Upper lobe of left lung (tissue), 6 donors: ENCODE data around the gene SIN3A. TPM values are rescaled to one million over a fixed set of nuclear protein-coding genes. Genes with fewer than 3 reads are reported as not detected.

Source experiments
- ATAC-seq, 2 donors: fragments of 200-7000 bp; cut with Tn5 transposase; one replicate each; pipeline ENCODE4 v1.9.1; 2022; ENCODE audit warnings: mild to moderate bottlenecking in 2 of 2, moderate library complexity in 2 of 2; ENCODE audit not compliant: low FRiP score in 2 of 2
- DNase-seq, 2 donors: peaks; one replicate each; pipeline ENCODE4 v3.0.0-alpha.2; 2019 to 2020
- H3K27ac ChIP-seq, 4 donors: fragments of 200-600 bp; sonication (generic); one replicate each; pipeline ENCODE4 v1.5.1; 2016 to 2019
- H3K27me3 ChIP-seq, 4 donors: fragments of 200-600 bp; sonication (generic); one replicate each; pipeline ENCODE4 v1.5.1; 2017 to 2019
- H3K36me3 ChIP-seq, 4 donors: fragments of 200-600 bp; sonication (generic); one replicate each; pipeline ENCODE4 v1.5.1; 2016 to 2019
- H3K4me1 ChIP-seq, 4 donors: fragments of 200-600 bp; sonication (generic); one replicate each; pipeline ENCODE4 v1.5.1; 2018 to 2019
- H3K4me3 ChIP-seq, 4 donors: fragments of 200-600 bp; sonication (generic); one replicate each; pipeline ENCODE4 v1.5.1; 2017 to 2019; ENCODE audit warnings: mild to moderate bottlenecking in 2 of 4, moderate library complexity in 1 of 4
- H3K9me3 ChIP-seq, 4 donors: fragments of 200-600 bp; sonication (generic); one replicate each; pipeline ENCODE4 v1.5.1; 2018 to 2019
- CTCF ChIP-seq, 6 experiments: fragments of 450-650 bp in 4 of 6; fragments of 200-600 bp in 2 of 6; sonication (generic) in 2 of 6; IDR thresholded peaks; one replicate each; pipeline ENCODE4 v1.5.1; 2016 to 2019; ENCODE audit warnings: antibody characterized with exemption in 6 of 6
- EP300 ChIP-seq, 4 donors: sonication (generic); formaldehyde crosslinking; IDR thresholded peaks; one replicate each; pipeline ENCODE4 v1.5.1; 2017; ENCODE audit warnings: antibody characterized with exemption in 4 of 4, control low read depth in 2 of 4
- POLR2A ChIP-seq, 4 donors: fragments of 450-650 bp; IDR thresholded peaks; one replicate each; pipeline ENCODE4 v1.5.1; 2016 to 2017; ENCODE audit warnings: antibody characterized with exemption in 4 of 4, mild to moderate bottlenecking in 2 of 4
- POLR2AphosphoS5 ChIP-seq, 2 donors: sonication (generic); formaldehyde crosslinking; IDR thresholded peaks; one replicate each; pipeline ENCODE4 v1.5.1; 2017; ENCODE audit warnings: antibody characterized with exemption in 2 of 2
- WGBS, 2 donors: methylation state at CpG; one replicate each; pipeline ENCODE4 v1.1.5; 2017 to 2018; 5-methylcytosine and 5-hydroxymethylcytosine counted together
- total RNA-seq, 6 donors: library from RNA; depleted of rRNA in 4 of 6; stranded (reverse); fragments of >200 nt in 4 of 6; gene quantifications; one replicate each; pipeline versions ENCODE4 v1.1.0 to v1.2.1, GENCODE V29; 2016 to 2021
- donor health status: DM: no; HTN: no; CAD: no; lungs with moderate emphysema.
- donor health status: DM: no; HTN: yes; CAD: no; lungs with severe emphysema.

The SIN3A gene
- total RNA-seq, 6 donors from 2014 or later: 28.0 to 105 (median 56.6) TPM

GRCh38 chr15:75368689-75369239 lies 82.7 kb downstream of the SIN3A start:
- Histone ChIP-seq H3K27me3 (no peaks in the 10 kb centered on the region), H3K9me3 (no peaks in the 10 kb centered on the region), H3K36me3 (peaks cover 4 to 70% (median 49%) of the 10 kb centered on the region in 4 donors), H3K27ac (peak overlapping the region; percentile 96 to 100 (median 98)), H3K4me3 (peak overlapping the region; percentile 70 to 96 (median 84)), H3K4me1 (peaks cover 13 to 25% (median 18%) of the 10 kb centered on the region in 4 donors)
- DNase-seq (peak in 1 of 2 donors; percentile 34), ATAC-seq (peak; percentile 1)
- WGBS, 2 donors: 8% methylated on average over 16 to 23 of the region's 23 CpGs
- no peak for TF ChIP-seq POLR2AphosphoS5 (IDR thresholded peaks at IDR 0.05)
- no peak for TF ChIP-seq CTCF (IDR thresholded peaks at IDR 0.05)
- TF ChIP-seq EP300 (IDR thresholded peaks at IDR 0.05): no peak
- TF ChIP-seq POLR2A (IDR thresholded peaks at IDR 0.05): no peak

GRCh38 chr15:75367913-75368688 lies 83.4 kb downstream of the SIN3A start, which contains the start of gene MAN2C1:
Gene MAN2C1 (minus strand): TSS chr15:75368607. CDS start chr15:75368583, 24 bp downstream.
- Histone ChIP-seq H3K36me3 (peaks cover 4 to 70% (median 50%) of the 10 kb centered on the region in 4 donors), H3K27me3 (no peaks in the 10 kb centered on the region), H3K9me3 (no peaks in the 10 kb centered on the region), H3K4me3 (peak within 1 kb of the TSS; percentile 70 to 96 (median 84)), H3K4me1 (peaks cover 13 to 25% (median 18%) of the 10 kb centered on the region in 4 donors), H3K27ac (peak within 1 kb of the TSS; percentile 96 to 100 (median 98))
- WGBS, 2 donors: 0% methylated on average over 9 to 41 of the region's 67 CpGs
- ATAC-seq (peak; percentile 97 to 98), DNase-seq (peak; percentile 98 to 99)
- TF ChIP-seq POLR2AphosphoS5 (IDR thresholded peaks at IDR 0.05) (peak; percentile 92 to 94), CTCF (IDR thresholded peaks at IDR 0.05) (peak; percentile 53 to 91 (median 66)), EP300 (IDR thresholded peaks at IDR 0.05) (peak in 1 of 4 donors; percentile 70), POLR2A (IDR thresholded peaks at IDR 0.05) (peak; percentile 36 to 95 (median 92))

- TF ChIP-seq EP300 (IDR thresholded peaks at IDR 0.05) (no peak), CTCF (IDR thresholded peaks at IDR 0.05) (no peak), POLR2A (IDR thresholded peaks at IDR 0.05) (no peak), POLR2AphosphoS5 (IDR thresholded peaks at IDR 0.05) (no peak)
- Histone ChIP-seq H3K36me3 (peaks cover 4 to 70% (median 53%) of the 10 kb centered on the region in 4 donors), H3K9me3 (no peaks in the 10 kb centered on the region), H3K4me3 (peak overlapping the region; percentile 70 to 96 (median 84)), H3K27me3 (no peaks in the 10 kb centered on the region), H3K27ac (peak overlapping the region; percentile 96 to 100 (median 98)), H3K4me1 (peaks cover 13 to 25% (median 18%) of the 10 kb centered on the region in 4 donors)
- no peak for DNase-seq
- 39 to 50% methylated on average over 6 to 7 of the region's 7 CpGs for WGBS, 2 donors
- no peak for ATAC-seq
Observed at GRCh38 chr15:75367406-75367912, 84.0 kb downstream of the SIN3A start.

GRCh38 chr15:75367006-75367405 lies 84.5 kb downstream of the SIN3A start:
- Histone ChIP-seq H3K4me3 (peak overlapping the region in 1 of 4 donors; percentile 87), H3K36me3 (peaks cover 4 to 70% (median 55%) of the 10 kb centered on the region in 4 donors), H3K4me1 (peaks cover 13 to 25% (median 18%) of the 10 kb centered on the region in 4 donors), H3K27ac (peak overlapping the region in 2 of 4 donors; percentile 96 to 100), H3K9me3 (no peaks in the 10 kb centered on the region), H3K27me3 (no peaks in the 10 kb centered on the region)
- ATAC-seq (no peak), DNase-seq (no peak)
- TF ChIP-seq POLR2AphosphoS5 (IDR thresholded peaks at IDR 0.05): no peak
- TF ChIP-seq POLR2A (IDR thresholded peaks at IDR 0.05): no peak
- TF ChIP-seq EP300 (IDR thresholded peaks at IDR 0.05): no peak
- TF ChIP-seq CTCF (IDR thresholded peaks at IDR 0.05): no peak
